ENCODE results near the gene XPO1. TPM values are rescaled to one million over a fixed set of nuclear protein-coding genes. Genes with fewer than 3 reads are reported as not detected.
A peak's percentile ranks its signal among the peaks of the same experiment; 100 is the strongest.
"Not testable (repeated sequence)": the region's sequence is repeated elsewhere in the genome, so short reads cannot be mapped to it uniquely, and the experiment has no call there.

Gene XPO1
- total RNA-seq, 1 donor from 2014 or later = 140 TPM

GRCh38 chr2:61471905-61472805, 66.0 kb downstream of the XPO1 start:
- no peaks in the 10 kb centered on the region for H3K27me3 ChIP-seq (ENCODE audit: control insufficient read depth, insufficient read depth, low read length)
- peak; percentile 37 for DNase-seq (ENCODE audit: low read depth)
- TF ChIP-seq CTCF (IDR thresholded peaks at IDR 0.05; ENCODE audit: insufficient read depth, low read length, severe bottlenecking) = no peak
- FAIRE-seq = no peak
- no peaks in the 10 kb centered on the region for H3K36me3 ChIP-seq (ENCODE audit: control insufficient read depth, insufficient read depth, low read length)
- H3K4me3 ChIP-seq (ENCODE audit: low read depth, low read length) = peak overlapping the region; percentile 96

GRCh38 chr2:61470965-61471904, 66.9 kb downstream of the XPO1 start, which contains the start of gene USP34:
TSS of gene USP34 (minus strand) at chr2:61471087. CDS start at chr2:61470692, 395 bp downstream.
- DNase-seq (ENCODE audit: low read depth) (peak; percentile 83), FAIRE-seq (no peak)
- H3K4me3 ChIP-seq (ENCODE audit: low read depth, low read length) = peak within 1 kb of the TSS; percentile 96
- no peaks in the 10 kb centered on the region for H3K36me3 ChIP-seq (ENCODE audit: control insufficient read depth, insufficient read depth, low read length)
- TF ChIP-seq CTCF (IDR thresholded peaks at IDR 0.05; ENCODE audit: insufficient read depth, low read length, severe bottlenecking) = peak; percentile 1
- no peaks in the 10 kb centered on the region for H3K27me3 ChIP-seq (ENCODE audit: control insufficient read depth, insufficient read depth, low read length)

- Histone ChIP-seq H3K4me3 (ENCODE audit: low read depth, low read length) (peak overlapping the region; percentile 96), H3K27me3 (ENCODE audit: control insufficient read depth, insufficient read depth, low read length) (no peaks in the 10 kb centered on the region), H3K36me3 (ENCODE audit: control insufficient read depth, insufficient read depth, low read length) (no peaks in the 10 kb centered on the region)
- FAIRE-seq (no peak), DNase-seq (ENCODE audit: low read depth) (peak; percentile 22)
- TF ChIP-seq CTCF (IDR thresholded peaks at IDR 0.05; ENCODE audit: insufficient read depth, low read length, severe bottlenecking) = no peak
Observed at GRCh38 chr2:61470122-61470951, 67.8 kb downstream of the XPO1 start.

- Histone ChIP-seq H3K4me3 (ENCODE audit: low read depth, low read length) (peak overlapping the region; percentile 96), H3K27me3 (ENCODE audit: control insufficient read depth, insufficient read depth, low read length) (no peaks in the 10 kb centered on the region), H3K36me3 (ENCODE audit: control insufficient read depth, insufficient read depth, low read length) (no peaks in the 10 kb centered on the region)
- no peak for FAIRE-seq
- peak; percentile 21 for DNase-seq (ENCODE audit: low read depth)
- no peak for TF ChIP-seq CTCF (IDR thresholded peaks at IDR 0.05; ENCODE audit: insufficient read depth, low read length, severe bottlenecking)
Observed at GRCh38 chr2:61469424-61470121, 68.6 kb downstream of the XPO1 start.

GRCh38 chr2:61468231-61468630, 69.9 kb downstream of the XPO1 start:
- DNase-seq (ENCODE audit: low read depth); H3K4me3 ChIP-seq (ENCODE audit: low read depth, low read length); H3K27me3 ChIP-seq (ENCODE audit: control insufficient read depth, insufficient read depth, low read length); H3K36me3 ChIP-seq (ENCODE audit: control insufficient read depth, insufficient read depth, low read length); FAIRE-seq: not testable (repeated sequence)

Measured in bronchial epithelial cell (primary cell).